Choroid plexus epithelial cell (primary cell): ENCODE measurements around the gene CNIH2.
A peak's percentile ranks its signal among the peaks of the same experiment; 100 is the strongest.
"Not testable (repeated sequence)": the region's sequence is repeated elsewhere in the genome, so short reads cannot be mapped to it uniquely, and the experiment has no call there.

Source experiments
- DNase-seq: peaks from one replicate; pipeline ENCODE4 v3.0.0-alpha.2; 2010; ENCODE audit warnings: low read depth
- H3K4me3 ChIP-seq: 2 replicates; pipeline ENCODE4 v1.5.1; 2011; ENCODE audit warnings: low read depth, mild to moderate bottlenecking, control low read depth, low read length, moderate library complexity
- TF ChIP-seq, protein P1 (sequence below): conservative IDR thresholded peaks from 2 replicates; pipeline ENCODE4 v1.5.1; 2011; ENCODE audit warnings: low read depth, mild to moderate bottlenecking, control low read depth, inconsistent platforms, low read length, moderate library complexity

Gene CNIH2

DNA sequence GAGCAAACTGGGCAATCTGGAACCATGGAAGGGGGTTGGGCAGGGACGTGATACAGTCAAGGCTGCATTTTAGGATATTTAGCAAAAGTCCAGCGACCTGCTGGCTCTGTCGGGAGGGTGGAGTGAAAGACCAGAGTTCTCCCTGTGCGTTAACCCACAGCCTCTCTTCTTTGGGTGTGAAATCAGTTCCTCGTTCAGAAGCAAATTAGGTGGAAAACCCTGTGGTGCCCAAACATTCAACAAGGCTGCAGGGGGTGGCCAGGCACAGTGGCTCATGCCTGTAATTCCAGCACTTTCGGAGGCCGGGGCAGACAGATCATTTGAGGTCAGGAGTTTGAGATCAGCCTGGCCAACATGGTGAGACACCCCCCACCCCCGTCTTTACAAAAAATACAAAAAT lies 19.6 kb downstream of the CNIH2 start:
- no peak overlapping the region for H3K4me3 ChIP-seq
- TF ChIP-seq, protein P1, sequence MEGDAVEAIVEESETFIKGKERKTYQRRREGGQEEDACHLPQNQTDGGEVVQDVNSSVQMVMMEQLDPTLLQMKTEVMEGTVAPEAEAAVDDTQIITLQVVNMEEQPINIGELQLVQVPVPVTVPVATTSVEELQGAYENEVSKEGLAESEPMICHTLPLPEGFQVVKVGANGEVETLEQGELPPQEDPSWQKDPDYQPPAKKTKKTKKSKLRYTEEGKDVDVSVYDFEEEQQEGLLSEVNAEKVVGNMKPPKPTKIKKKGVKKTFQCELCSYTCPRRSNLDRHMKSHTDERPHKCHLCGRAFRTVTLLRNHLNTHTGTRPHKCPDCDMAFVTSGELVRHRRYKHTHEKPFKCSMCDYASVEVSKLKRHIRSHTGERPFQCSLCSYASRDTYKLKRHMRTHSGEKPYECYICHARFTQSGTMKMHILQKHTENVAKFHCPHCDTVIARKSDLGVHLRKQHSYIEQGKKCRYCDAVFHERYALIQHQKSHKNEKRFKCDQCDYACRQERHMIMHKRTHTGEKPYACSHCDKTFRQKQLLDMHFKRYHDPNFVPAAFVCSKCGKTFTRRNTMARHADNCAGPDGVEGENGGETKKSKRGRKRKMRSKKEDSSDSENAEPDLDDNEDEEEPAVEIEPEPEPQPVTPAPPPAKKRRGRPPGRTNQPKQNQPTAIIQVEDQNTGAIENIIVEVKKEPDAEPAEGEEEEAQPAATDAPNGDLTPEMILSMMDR: no peak
- no peak for DNase-seq

DNA sequence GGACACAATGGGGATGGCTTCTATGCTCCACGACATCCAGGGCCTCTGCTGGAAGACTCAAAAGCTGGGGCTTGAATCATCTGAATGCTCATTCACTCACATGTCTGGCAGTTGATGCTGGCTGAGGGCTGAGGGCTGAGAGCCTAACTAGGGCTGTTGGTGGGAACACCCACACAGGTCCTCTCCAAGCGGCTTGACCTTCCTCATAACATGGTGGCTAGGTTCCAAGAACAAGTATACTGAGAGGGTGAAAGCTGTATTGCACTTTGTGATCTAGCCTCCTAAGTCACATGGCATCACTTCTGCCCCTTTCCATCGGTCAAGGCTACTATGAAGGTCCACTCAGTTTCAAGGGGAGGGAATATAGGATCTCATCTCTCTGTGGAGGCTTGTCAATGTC lies 21.2 kb downstream of the CNIH2 start:
- no peak for DNase-seq
- H3K4me3 ChIP-seq: no peak overlapping the region
- TF ChIP-seq, protein P1: no peak

DNA sequence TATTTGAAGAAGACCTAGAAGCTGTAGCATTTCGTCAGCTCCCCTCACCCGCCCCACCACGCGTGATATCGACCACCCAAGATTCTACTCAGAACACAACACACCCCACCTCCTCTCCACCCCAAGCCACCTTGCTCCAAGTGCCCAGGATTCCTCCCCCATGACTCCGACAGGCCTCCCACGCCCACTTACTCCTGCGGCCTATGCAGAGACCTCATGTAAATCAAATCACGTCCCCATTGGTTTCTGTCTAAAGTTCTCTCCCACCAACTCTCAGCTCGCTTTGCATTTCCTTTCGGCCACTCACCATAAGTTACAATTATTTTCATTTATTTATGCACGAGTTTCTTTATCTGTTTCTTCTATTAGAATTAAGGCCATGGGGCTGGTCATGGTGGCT lies 24.7 kb downstream of the CNIH2 start:
- no peak overlapping the region for H3K4me3 ChIP-seq
- no peak for DNase-seq
- TF ChIP-seq, protein P1: no peak

DNA sequence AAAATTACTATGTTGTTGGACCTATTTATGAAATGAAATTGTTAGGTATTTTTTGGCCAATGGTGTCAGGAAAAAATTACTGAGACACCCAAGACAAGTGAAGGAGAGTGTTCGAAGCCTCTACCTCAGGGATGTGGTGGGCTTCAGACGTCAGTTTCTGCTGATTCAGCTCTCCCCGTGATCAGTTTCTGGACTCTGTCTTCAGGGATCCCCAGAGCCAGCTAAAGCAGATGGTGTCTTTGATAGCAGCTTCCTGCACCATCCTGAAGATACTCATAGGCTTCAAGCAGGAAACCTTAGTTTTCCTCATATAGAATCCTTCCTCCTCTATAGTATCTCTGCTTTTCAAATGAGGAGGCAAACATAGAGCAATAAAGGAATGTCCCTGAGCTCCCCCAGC lies 31.5 kb downstream of the CNIH2 start:
- H3K4me3 ChIP-seq: no peak overlapping the region
- TF ChIP-seq, protein P1: no peak
- no peak for DNase-seq

DNA sequence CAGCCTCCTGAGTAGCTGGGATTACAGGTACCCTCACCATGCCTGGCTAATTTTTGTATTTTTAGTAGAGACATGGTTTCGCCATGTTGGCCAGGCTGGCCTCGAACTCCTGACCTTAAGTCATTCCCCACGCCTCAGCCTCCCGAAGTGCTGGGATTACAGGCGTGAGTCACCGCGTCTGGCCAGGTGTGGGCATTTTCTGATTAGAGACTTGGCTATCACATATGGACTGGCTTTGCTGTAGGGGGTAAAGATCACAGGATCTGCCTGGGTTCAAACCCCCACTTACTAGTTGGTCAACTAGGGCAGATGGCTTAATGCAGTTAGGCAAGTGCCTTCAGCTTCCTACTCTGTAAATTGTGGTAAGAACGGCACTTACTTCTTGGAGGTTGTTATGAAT lies 32.3 kb downstream of the CNIH2 start:
- TF ChIP-seq, protein P1: no peak
- DNase-seq: no peak
- H3K4me3 ChIP-seq: no peak overlapping the region

DNA sequence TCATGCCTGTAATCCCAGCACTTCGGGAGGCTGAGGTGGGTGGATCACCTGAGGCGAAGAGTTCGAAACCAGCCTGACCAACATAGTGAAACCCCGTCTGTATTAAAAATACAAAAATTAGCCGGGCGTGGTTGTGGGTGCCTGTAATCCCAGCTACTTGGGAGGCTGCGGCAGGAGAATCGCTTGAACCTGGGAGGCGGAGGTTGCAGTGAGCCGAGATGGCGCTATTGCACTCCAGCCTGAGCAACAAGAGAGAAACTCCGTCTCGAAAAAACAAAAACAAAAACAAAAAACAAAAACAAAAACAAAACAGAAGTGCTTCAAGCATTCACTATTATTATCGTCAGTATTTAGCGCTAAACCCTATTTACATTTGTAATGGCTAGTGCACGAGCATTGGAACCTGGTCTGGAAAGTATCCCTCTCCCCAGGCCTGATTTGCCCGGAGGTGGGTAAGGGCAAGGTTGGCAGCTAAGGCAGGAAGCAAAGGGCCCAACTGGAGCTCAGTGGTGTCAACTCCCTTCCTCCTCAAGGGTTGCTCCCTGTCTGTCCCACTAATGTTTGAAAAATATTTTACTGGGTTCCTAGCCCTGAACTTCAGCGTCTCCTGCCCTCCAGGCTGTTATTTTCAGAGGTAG lies 32.9 kb downstream of the CNIH2 start:
- H3K4me3 ChIP-seq, DNase-seq: not testable (repeated sequence)

DNA sequence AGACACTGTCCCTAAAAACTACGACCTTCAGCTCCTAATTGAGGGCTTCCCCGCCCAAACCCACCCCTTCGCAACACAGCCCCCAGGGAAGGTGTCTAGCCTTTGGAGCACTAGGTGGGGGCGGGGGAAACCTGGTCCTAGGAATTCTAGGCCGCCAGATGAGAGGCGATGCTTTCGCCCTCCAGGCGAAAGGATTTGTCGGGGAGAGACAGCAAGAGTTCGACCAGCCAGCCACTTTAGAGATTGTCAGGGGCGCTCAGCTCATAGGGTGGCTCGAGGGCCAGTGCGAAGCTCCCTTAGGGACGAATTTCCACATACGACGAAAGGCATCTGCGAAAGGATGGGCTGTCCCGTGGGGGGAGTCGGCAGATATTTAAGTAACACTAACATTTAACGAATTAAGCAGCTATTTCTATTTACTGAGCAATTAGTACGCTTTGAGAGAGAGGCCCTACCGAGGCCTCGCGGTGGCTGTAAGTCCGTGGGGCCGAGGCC lies 33.5 kb downstream of the CNIH2 start:
- DNase-seq: no peak
- TF ChIP-seq, protein P1: no peak
- peak overlapping the region; percentile 65 for H3K4me3 ChIP-seq
